Transverse colon (tissue), 3 donors: ENCODE data around the gene DMAC2.

Experiments used
- CTCF ChIP-seq, 5 experiments: fragments of 200-600 bp in 3 of 5; fragments of 450-650 bp in 2 of 5; sonication (generic) in 3 of 5; IDR thresholded peaks; 1 replicate in 2 of 5; 2 replicates in 3 of 5; pipeline ENCODE4 v1.5.1; 2016 to 2017; ENCODE audit warnings: antibody characterized with exemption in 5 of 5, inconsistent platforms in 3 of 5, mild to moderate bottlenecking in 2 of 5, moderate library complexity in 1 of 5
- EP300 ChIP-seq: sonication (generic); formaldehyde crosslinking; IDR thresholded peaks from one replicate; pipeline ENCODE4 v1.6.1; 2017; ENCODE audit warnings: antibody characterized with exemption, low read depth
- POLR2A ChIP-seq: fragments of 450-650 bp; IDR thresholded peaks from one replicate; pipeline ENCODE4 v1.6.1; 2016; ENCODE audit warnings: antibody characterized with exemption, mild to moderate bottlenecking, moderate library complexity

GRCh38 chr19:41424335-41425173 is 15.2 kb downstream of the DMAC2 start:
- TF ChIP-seq CTCF (IDR thresholded peaks at IDR 0.05) (no peak), POLR2A (no peak), EP300 (no peak)
